Astrocyte (in vitro differentiated cells and primary cell): ENCODE measurements around the gene POU2F3.

ENCODE experiments used
- EZH2 ChIP-seq: IDR thresholded peaks from 2 replicates; pipeline ENCODE4 v1.6.1; 2012; ENCODE audit warnings: mild to moderate bottlenecking, low read length, inconsistent platforms; ENCODE audit not compliant: insufficient read depth
- TF ChIP-seq, protein P1 (sequence below): IDR thresholded peaks from 2 replicates; pipeline ENCODE4 v1.5.1; 2011; ENCODE audit warnings: low read depth, mild to moderate bottlenecking, inconsistent platforms, low read length, moderate library complexity; ENCODE audit not compliant: insufficient read depth

DNA sequence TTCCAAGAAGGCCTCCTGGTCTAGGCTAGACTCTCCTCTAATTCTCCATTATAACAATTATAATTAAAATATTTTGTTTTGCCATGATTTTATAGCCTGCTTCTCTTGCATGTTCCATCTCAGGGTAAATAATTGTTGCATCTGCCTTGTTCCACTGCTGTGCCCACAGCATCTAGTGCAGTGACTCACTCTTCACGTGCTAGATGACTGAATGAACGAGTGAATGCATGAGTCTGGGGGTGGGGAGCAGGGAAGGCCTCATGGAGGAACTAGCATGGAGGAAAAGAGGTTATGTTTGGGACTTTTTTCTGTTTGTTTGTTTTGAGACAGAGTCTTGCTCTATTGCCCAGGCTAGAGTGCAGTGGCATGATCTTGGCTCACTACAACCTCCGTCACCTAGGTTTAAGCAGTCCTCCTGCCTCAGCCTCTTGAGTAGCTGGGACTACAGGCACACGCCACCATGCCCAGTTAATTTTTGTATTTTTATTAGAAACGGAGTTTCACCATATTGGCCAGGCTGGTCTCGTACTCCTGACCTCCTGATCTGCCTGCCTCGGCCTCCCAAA, 34.3 kb upstream of the POU2F3 start:
- TF ChIP-seq, protein P1, sequence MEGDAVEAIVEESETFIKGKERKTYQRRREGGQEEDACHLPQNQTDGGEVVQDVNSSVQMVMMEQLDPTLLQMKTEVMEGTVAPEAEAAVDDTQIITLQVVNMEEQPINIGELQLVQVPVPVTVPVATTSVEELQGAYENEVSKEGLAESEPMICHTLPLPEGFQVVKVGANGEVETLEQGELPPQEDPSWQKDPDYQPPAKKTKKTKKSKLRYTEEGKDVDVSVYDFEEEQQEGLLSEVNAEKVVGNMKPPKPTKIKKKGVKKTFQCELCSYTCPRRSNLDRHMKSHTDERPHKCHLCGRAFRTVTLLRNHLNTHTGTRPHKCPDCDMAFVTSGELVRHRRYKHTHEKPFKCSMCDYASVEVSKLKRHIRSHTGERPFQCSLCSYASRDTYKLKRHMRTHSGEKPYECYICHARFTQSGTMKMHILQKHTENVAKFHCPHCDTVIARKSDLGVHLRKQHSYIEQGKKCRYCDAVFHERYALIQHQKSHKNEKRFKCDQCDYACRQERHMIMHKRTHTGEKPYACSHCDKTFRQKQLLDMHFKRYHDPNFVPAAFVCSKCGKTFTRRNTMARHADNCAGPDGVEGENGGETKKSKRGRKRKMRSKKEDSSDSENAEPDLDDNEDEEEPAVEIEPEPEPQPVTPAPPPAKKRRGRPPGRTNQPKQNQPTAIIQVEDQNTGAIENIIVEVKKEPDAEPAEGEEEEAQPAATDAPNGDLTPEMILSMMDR, result no peak
- TF ChIP-seq EZH2, result no peak
